Cardiac muscle cell (in vitro differentiated cells and primary cell): Measurements from ENCODE around the gene UBE3B. TPM values are rescaled to one million over a fixed set of nuclear protein-coding genes. Genes with fewer than 3 reads are reported as not detected.
"Not testable (repeated sequence)": the region's sequence is repeated elsewhere in the genome, so short reads cannot be mapped to it uniquely, and the experiment has no call there.

ENCODE experiments used
- DNase-seq, 2 donors: peaks; one replicate each; pipeline versions ENCODE4 v3.0.0 to v3.0.0-alpha.2; 2010 to 2017; ENCODE audit warnings: low read depth in 1 of 2, low spot score in 1 of 2
- H3K27ac ChIP-seq: fragments of 200-600 bp; sonication (generic); 2 replicates; pipeline ENCODE4 v1.5.1; 2016
- H3K27me3 ChIP-seq: fragments of 200-600 bp; sonication (generic); 2 replicates; pipeline ENCODE4 v1.6.0; 2016; ENCODE audit warnings: control low read depth
- H3K36me3 ChIP-seq: fragments of 200-600 bp; sonication (generic); 2 replicates; pipeline ENCODE4 v1.5.1; 2016; ENCODE audit warnings: control low read depth
- H3K4me1 ChIP-seq: fragments of 200-600 bp; sonication (generic); 2 replicates; pipeline ENCODE4 v1.8.1; 2017; ENCODE audit warnings: low read depth, mild to moderate bottlenecking, mixed run types
- H3K4me3 ChIP-seq: fragments of 200-600 bp; sonication (generic); 2 replicates; pipeline ENCODE4 v1.5.1; 2016; ENCODE audit warnings: mild to moderate bottlenecking
- H3K9me3 ChIP-seq: fragments of 200-600 bp; sonication (generic); 2 replicates; pipeline ENCODE4 v1.5.1; 2017; ENCODE audit warnings: low read depth, mild to moderate bottlenecking, control low read depth
- polyA plus RNA-seq: library from polyadenylated mRNA; unstranded; fragments of >200 nt; fragmentation: Nextera tagmentation; extraction: Ambion mirVana; gene quantifications from 2 replicates; pipeline ENCODE4 v1.2.1, GENCODE V29; 2016
- total RNA-seq: library from RNA; depleted of rRNA; stranded (reverse); fragments of >200 nt; gene quantifications from 2 replicates; pipeline ENCODE4 v1.2.3, GENCODE V29; 2016
- TF ChIP-seq, protein P1 (sequence below): IDR thresholded peaks from 2 replicates; pipeline ENCODE4 v1.5.1; 2012; ENCODE audit warnings: low read depth, mild to moderate bottlenecking, low read length

Gene UBE3B
- total and polyA plus RNA-seq, 2 experiments from 2014 or later: 36.7 to 73.5 TPM

- H3K36me3 ChIP-seq: peaks cover 6% of the 10 kb centered on the region
- peaks cover 52% of the 10 kb centered on the region for H3K4me1 ChIP-seq
- H3K27ac ChIP-seq: peak overlapping the region; percentile 100
- no peaks in the 10 kb centered on the region for H3K27me3 ChIP-seq
- DNase-seq: peak in 1 of 2 donors; percentile 36
- H3K9me3 ChIP-seq: no peaks in the 10 kb centered on the region
- no peak overlapping the region for H3K4me3 ChIP-seq
- TF ChIP-seq, protein P1, sequence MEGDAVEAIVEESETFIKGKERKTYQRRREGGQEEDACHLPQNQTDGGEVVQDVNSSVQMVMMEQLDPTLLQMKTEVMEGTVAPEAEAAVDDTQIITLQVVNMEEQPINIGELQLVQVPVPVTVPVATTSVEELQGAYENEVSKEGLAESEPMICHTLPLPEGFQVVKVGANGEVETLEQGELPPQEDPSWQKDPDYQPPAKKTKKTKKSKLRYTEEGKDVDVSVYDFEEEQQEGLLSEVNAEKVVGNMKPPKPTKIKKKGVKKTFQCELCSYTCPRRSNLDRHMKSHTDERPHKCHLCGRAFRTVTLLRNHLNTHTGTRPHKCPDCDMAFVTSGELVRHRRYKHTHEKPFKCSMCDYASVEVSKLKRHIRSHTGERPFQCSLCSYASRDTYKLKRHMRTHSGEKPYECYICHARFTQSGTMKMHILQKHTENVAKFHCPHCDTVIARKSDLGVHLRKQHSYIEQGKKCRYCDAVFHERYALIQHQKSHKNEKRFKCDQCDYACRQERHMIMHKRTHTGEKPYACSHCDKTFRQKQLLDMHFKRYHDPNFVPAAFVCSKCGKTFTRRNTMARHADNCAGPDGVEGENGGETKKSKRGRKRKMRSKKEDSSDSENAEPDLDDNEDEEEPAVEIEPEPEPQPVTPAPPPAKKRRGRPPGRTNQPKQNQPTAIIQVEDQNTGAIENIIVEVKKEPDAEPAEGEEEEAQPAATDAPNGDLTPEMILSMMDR: no peak
These were observed 9.3 kb upstream of the UBE3B start for GRCh38 chr12:109467978-109468676.

DNA sequence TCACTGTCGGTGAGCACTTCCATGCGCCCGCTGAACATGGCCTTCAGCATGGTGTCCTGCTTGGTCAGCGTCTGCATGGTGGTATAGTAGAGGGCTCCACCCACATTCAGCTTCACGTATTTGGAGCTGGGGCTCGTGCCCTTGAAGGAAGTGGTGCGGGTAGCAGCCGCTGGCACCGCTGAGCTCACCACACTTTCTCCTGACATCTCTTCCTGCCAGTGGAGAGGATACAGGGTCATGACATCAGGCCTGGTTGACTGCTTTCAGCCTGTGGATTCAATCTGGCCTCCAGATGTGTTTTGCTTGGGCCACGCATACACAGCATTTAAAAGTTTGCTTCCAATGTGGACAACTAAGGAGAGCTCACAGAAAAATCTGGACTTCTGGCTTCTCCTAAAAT is 7.9 kb upstream of the UBE3B start:
- Histone ChIP-seq H3K27me3 (no peaks in the 10 kb centered on the region), H3K27ac (peak overlapping the region; percentile 100), H3K4me3 (no peak overlapping the region), H3K36me3 (peaks cover 6% of the 10 kb centered on the region), H3K4me1 (peaks cover 43% of the 10 kb centered on the region), H3K9me3 (no peaks in the 10 kb centered on the region)
- TF ChIP-seq, protein P1: no peak
- DNase-seq: no peak

DNA sequence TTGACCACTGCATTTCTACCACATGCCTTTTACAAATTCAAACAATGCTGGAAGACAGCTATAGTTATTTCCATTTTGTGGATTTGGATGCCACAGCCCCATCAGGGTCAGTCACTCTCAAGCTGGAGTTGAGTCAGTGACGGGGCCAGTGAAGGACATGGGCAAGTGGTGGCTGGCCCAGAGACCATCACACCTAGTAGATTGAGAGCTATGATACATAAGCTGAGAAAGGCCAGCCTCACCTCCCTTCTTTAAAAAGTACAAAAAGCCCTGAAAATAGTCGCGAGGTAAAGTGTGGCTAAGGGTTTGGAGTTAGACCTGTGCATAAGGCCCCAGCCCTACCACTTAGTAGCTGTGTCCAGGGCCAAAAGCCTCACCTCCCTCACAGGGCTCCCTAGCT is 4.4 kb upstream of the UBE3B start:
- H3K27me3 ChIP-seq: no peaks in the 10 kb centered on the region
- peaks cover 6% of the 10 kb centered on the region for H3K36me3 ChIP-seq
- H3K27ac ChIP-seq: peak overlapping the region; percentile 62
- DNase-seq: no peak
- no peak overlapping the region for H3K4me3 ChIP-seq
- H3K9me3 ChIP-seq: no peaks in the 10 kb centered on the region
- TF ChIP-seq, protein P1: no peak
- H3K4me1 ChIP-seq: peaks cover 18% of the 10 kb centered on the region

GRCh38 chr12:109473526-109474270 is 3.7 kb upstream of the UBE3B start:
- Histone ChIP-seq H3K4me1 (peaks cover 20% of the 10 kb centered on the region), H3K27ac (peak overlapping the region; percentile 62)
- H3K4me3 ChIP-seq, H3K9me3 ChIP-seq, H3K36me3 ChIP-seq, DNase-seq, H3K27me3 ChIP-seq: not testable (repeated sequence)

GRCh38 chr12:109475121-109475520 is 2.3 kb upstream of the UBE3B start:
- TF ChIP-seq, protein P1: no peak
- H3K4me3 ChIP-seq: no peak overlapping the region

More at GRCh38 chr12:109475121-109475520, 2.3 kb upstream of the UBE3B start:
- Histone ChIP-seq H3K9me3 (no peaks in the 10 kb centered on the region), H3K27ac (no peak overlapping the region), H3K36me3 (no peaks in the 10 kb centered on the region), H3K27me3 (no peaks in the 10 kb centered on the region), H3K4me1 (peaks cover 20% of the 10 kb centered on the region)
- no peak for DNase-seq
